ENCODE results near the gene EBPL.
A peak's percentile ranks its signal among the peaks of the same experiment; 100 is the strongest.

The EBPL gene

GRCh38 chr13:49653478-49653877 is 37.8 kb downstream of the EBPL start:
- Histone ChIP-seq H3K4me2 (ENCODE audit: low read length, poor library complexity, severe bottlenecking) (no peak overlapping the region), H3K4me1 (ENCODE audit: control insufficient read depth, insufficient read depth, low read depth, low read length) (no peaks in the 10 kb centered on the region), H3K9ac (ENCODE audit: low read length) (no peak overlapping the region), H3K79me1 (replicated peaks; ENCODE audit: low read length, poor library complexity, severe bottlenecking) (no peaks in the 10 kb centered on the region), H3K4ac (ENCODE audit: low read depth in 1 of 2, low read length in 2 of 2) (no peak overlapping the region), H2BK120ac (ENCODE audit: low read depth, low read length) (no peak overlapping the region), H3K14ac (ENCODE audit: low read length in 2 of 2) (no peak overlapping the region), H4K8ac (ENCODE audit: low read length) (no peak overlapping the region), H3K27me3 (ENCODE audit: control insufficient read depth in 1 of 2, insufficient read depth in 1 of 2, low read length in 2 of 2) (no peaks in the 10 kb centered on the region), H3K18ac (ENCODE audit: low read depth in 1 of 2, low read length in 2 of 2) (no peak overlapping the region), H3K27ac (ENCODE audit: low read length, poor library complexity, severe bottlenecking) (no peak overlapping the region), H2AFZ (ENCODE audit: low read depth, low read length) (no peak overlapping the region), H2BK12ac (ENCODE audit: low read length in 2 of 2) (peak overlapping the region in 1 of 2 experiments; percentile 26), H3K9me3 (ENCODE audit: control insufficient read depth, low read length) (no peaks in the 10 kb centered on the region), H2BK5ac (ENCODE audit: low read depth, low read length, poor library complexity, severe bottlenecking) (no peak overlapping the region), H2BK15ac (ENCODE audit: low read depth, poor library complexity, severe bottlenecking) (no peak overlapping the region), H3K4me3 (ENCODE audit: insufficient read depth in 1 of 2, low read depth in 1 of 2, low read length in 2 of 2) (no peak overlapping the region), H2AK5ac (ENCODE audit: low read length, severe bottlenecking) (no peak overlapping the region), H3K36me3 (ENCODE audit: control insufficient read depth in 1 of 2, insufficient read depth in 2 of 2, low read depth in 1 of 2, low read length in 2 of 2) (peaks cover 0 to 5% of the 10 kb centered on the region in 2 experiments), H3K23ac (ENCODE audit: low read length in 2 of 2) (no peak overlapping the region), H4K91ac (ENCODE audit: low read length) (no peak overlapping the region)
- no peak for DNase-seq

GRCh38 chr13:49652355-49653305 is 38.7 kb downstream of the EBPL start:
- H3K79me1 ChIP-seq (replicated peaks; ENCODE audit: low read length, poor library complexity, severe bottlenecking): no peaks in the 10 kb centered on the region
- no peak overlapping the region for H3K4ac ChIP-seq (ENCODE audit: low read depth in 1 of 2, low read length in 2 of 2)
- H4K91ac ChIP-seq (ENCODE audit: low read length): no peak overlapping the region
- H2AFZ ChIP-seq (ENCODE audit: low read depth, low read length): no peak overlapping the region
- H2AK5ac ChIP-seq (ENCODE audit: low read length, severe bottlenecking): no peak overlapping the region
- no peak overlapping the region for H3K4me3 ChIP-seq (ENCODE audit: insufficient read depth in 1 of 2, low read depth in 1 of 2, low read length in 2 of 2)
- H3K36me3 ChIP-seq (ENCODE audit: control insufficient read depth in 1 of 2, insufficient read depth in 2 of 2, low read depth in 1 of 2, low read length in 2 of 2): peaks cover 0 to 5% of the 10 kb centered on the region in 2 experiments
- no peak overlapping the region for H2BK15ac ChIP-seq (ENCODE audit: low read depth, poor library complexity, severe bottlenecking)
- no peak overlapping the region for H3K18ac ChIP-seq (ENCODE audit: low read depth in 1 of 2, low read length in 2 of 2)
- H3K4me1 ChIP-seq (ENCODE audit: control insufficient read depth, insufficient read depth, low read depth, low read length): no peaks in the 10 kb centered on the region
- H3K9ac ChIP-seq (ENCODE audit: low read length): no peak overlapping the region
- no peak overlapping the region for H2BK5ac ChIP-seq (ENCODE audit: low read depth, low read length, poor library complexity, severe bottlenecking)
- H3K27ac ChIP-seq (ENCODE audit: low read length, poor library complexity, severe bottlenecking): no peak overlapping the region
- H3K23ac ChIP-seq (ENCODE audit: low read length in 2 of 2): no peak overlapping the region
- peak; percentile 54 for DNase-seq
- WGBS: 79% methylated on average over 5 of the region's 16 CpGs
- no peak overlapping the region for H3K14ac ChIP-seq (ENCODE audit: low read length in 2 of 2)
- no peak overlapping the region for H4K8ac ChIP-seq (ENCODE audit: low read length)
- no peak overlapping the region for H3K4me2 ChIP-seq (ENCODE audit: low read length, poor library complexity, severe bottlenecking)
- no peak overlapping the region for H2BK12ac ChIP-seq (ENCODE audit: low read length in 2 of 2)
- no peak overlapping the region for H2BK120ac ChIP-seq (ENCODE audit: low read depth, low read length)
- no peaks in the 10 kb centered on the region for H3K27me3 ChIP-seq (ENCODE audit: control insufficient read depth in 1 of 2, insufficient read depth in 1 of 2, low read length in 2 of 2)
- H3K9me3 ChIP-seq (ENCODE audit: control insufficient read depth, low read length): no peaks in the 10 kb centered on the region

GRCh38 chr13:49651570-49652354 is 39.5 kb downstream of the EBPL start:
- H3K4me2 ChIP-seq (ENCODE audit: low read length, poor library complexity, severe bottlenecking): no peak overlapping the region
- H3K14ac ChIP-seq (ENCODE audit: low read length in 2 of 2): no peak overlapping the region
- DNase-seq: no peak
- 92% methylated on average over 16 of the region's 17 CpGs for WGBS
- no peak overlapping the region for H4K8ac ChIP-seq (ENCODE audit: low read length)
- no peak overlapping the region for H3K18ac ChIP-seq (ENCODE audit: low read depth in 1 of 2, low read length in 2 of 2)
- H3K9me3 ChIP-seq (ENCODE audit: control insufficient read depth, low read length): no peaks in the 10 kb centered on the region
- H3K27me3 ChIP-seq (ENCODE audit: control insufficient read depth in 1 of 2, insufficient read depth in 1 of 2, low read length in 2 of 2): no peaks in the 10 kb centered on the region
- H2BK15ac ChIP-seq (ENCODE audit: low read depth, poor library complexity, severe bottlenecking): no peak overlapping the region
- no peak overlapping the region for H3K27ac ChIP-seq (ENCODE audit: low read length, poor library complexity, severe bottlenecking)
- no peak overlapping the region for H3K9ac ChIP-seq (ENCODE audit: low read length)
- H2AK5ac ChIP-seq (ENCODE audit: low read length, severe bottlenecking): no peak overlapping the region
- H2AFZ ChIP-seq (ENCODE audit: low read depth, low read length): no peak overlapping the region
- H2BK120ac ChIP-seq (ENCODE audit: low read depth, low read length): no peak overlapping the region
- no peak overlapping the region for H3K23ac ChIP-seq (ENCODE audit: low read length in 2 of 2)
- H2BK5ac ChIP-seq (ENCODE audit: low read depth, low read length, poor library complexity, severe bottlenecking): no peak overlapping the region
- no peak overlapping the region for H3K4ac ChIP-seq (ENCODE audit: low read depth in 1 of 2, low read length in 2 of 2)
- H3K79me1 ChIP-seq (replicated peaks; ENCODE audit: low read length, poor library complexity, severe bottlenecking): no peaks in the 10 kb centered on the region
- no peaks in the 10 kb centered on the region for H3K36me3 ChIP-seq (ENCODE audit: control insufficient read depth in 1 of 2, insufficient read depth in 2 of 2, low read depth in 1 of 2, low read length in 2 of 2)
- H2BK12ac ChIP-seq (ENCODE audit: low read length in 2 of 2): no peak overlapping the region
- H3K4me3 ChIP-seq (ENCODE audit: insufficient read depth in 1 of 2, low read depth in 1 of 2, low read length in 2 of 2): no peak overlapping the region
- peak overlapping the region; percentile 74 for H4K91ac ChIP-seq (ENCODE audit: low read length)
- H3K4me1 ChIP-seq (ENCODE audit: control insufficient read depth, insufficient read depth, low read depth, low read length): no peaks in the 10 kb centered on the region

GRCh38 chr13:49649963-49650312 is 41.3 kb downstream of the EBPL start:
- peak overlapping the region; percentile 19 for H4K8ac ChIP-seq (ENCODE audit: low read length)
- peak; percentile 58 for DNase-seq

More at GRCh38 chr13:49649963-49650312, 41.3 kb downstream of the EBPL start:
- Histone ChIP-seq H3K14ac (ENCODE audit: low read length in 2 of 2) (peak overlapping the region in 1 of 2 experiments; percentile 44), H3K9me3 (ENCODE audit: control insufficient read depth, low read length) (no peaks in the 10 kb centered on the region), H2BK12ac (ENCODE audit: low read length in 2 of 2) (peak overlapping the region in 1 of 2 experiments; percentile 8), H3K4me1 (ENCODE audit: control insufficient read depth, insufficient read depth, low read depth, low read length) (no peaks in the 10 kb centered on the region), H2BK120ac (ENCODE audit: low read depth, low read length) (no peak overlapping the region), H2AFZ (ENCODE audit: low read depth, low read length) (no peak overlapping the region), H3K4ac (ENCODE audit: low read depth in 1 of 2, low read length in 2 of 2) (no peak overlapping the region), H3K27ac (ENCODE audit: low read length, poor library complexity, severe bottlenecking) (no peak overlapping the region), H3K27me3 (ENCODE audit: control insufficient read depth in 1 of 2, insufficient read depth in 1 of 2, low read length in 2 of 2) (no peaks in the 10 kb centered on the region), H2BK5ac (ENCODE audit: low read depth, low read length, poor library complexity, severe bottlenecking) (no peak overlapping the region), H2BK15ac (ENCODE audit: low read depth, poor library complexity, severe bottlenecking) (no peak overlapping the region), H4K91ac (ENCODE audit: low read length) (peak overlapping the region; percentile 3), H3K23ac (ENCODE audit: low read length in 2 of 2) (no peak overlapping the region), H3K4me2 (ENCODE audit: low read length, poor library complexity, severe bottlenecking) (no peak overlapping the region), H3K79me1 (replicated peaks; ENCODE audit: low read length, poor library complexity, severe bottlenecking) (no peaks in the 10 kb centered on the region), H3K9ac (ENCODE audit: low read length) (no peak overlapping the region), H3K4me3 (ENCODE audit: insufficient read depth in 1 of 2, low read depth in 1 of 2, low read length in 2 of 2) (no peak overlapping the region), H2AK5ac (ENCODE audit: low read length, severe bottlenecking) (no peak overlapping the region), H3K36me3 (ENCODE audit: control insufficient read depth in 1 of 2, insufficient read depth in 2 of 2, low read depth in 1 of 2, low read length in 2 of 2) (no peaks in the 10 kb centered on the region), H3K18ac (ENCODE audit: low read depth in 1 of 2, low read length in 2 of 2) (peak overlapping the region; percentile 13 to 45)
- 65% methylated on average over 2 of the region's 2 CpGs for WGBS
